Upper lobe of left lung (tissue), 4 donors: Measurements from ENCODE around the gene B3GNT5.

ENCODE experiments used
- EP300 ChIP-seq, 4 donors: sonication (generic); formaldehyde crosslinking; IDR thresholded peaks; one replicate each; pipeline ENCODE4 v1.5.1; 2017; ENCODE audit warnings: antibody characterized with exemption in 4 of 4, control low read depth in 2 of 4
- POLR2AphosphoS5 ChIP-seq, 2 donors: sonication (generic); formaldehyde crosslinking; IDR thresholded peaks; one replicate each; pipeline ENCODE4 v1.5.1; 2017; ENCODE audit warnings: antibody characterized with exemption in 2 of 2
- TF ChIP-seq, protein P1 (sequence below), 6 experiments: fragments of 450-650 bp in 4 of 6; fragments of 200-600 bp in 2 of 6; sonication (generic) in 2 of 6; IDR thresholded peaks; one replicate each; pipeline ENCODE4 v1.5.1; 2016 to 2019; ENCODE audit warnings: antibody characterized with exemption in 6 of 6

DNA sequence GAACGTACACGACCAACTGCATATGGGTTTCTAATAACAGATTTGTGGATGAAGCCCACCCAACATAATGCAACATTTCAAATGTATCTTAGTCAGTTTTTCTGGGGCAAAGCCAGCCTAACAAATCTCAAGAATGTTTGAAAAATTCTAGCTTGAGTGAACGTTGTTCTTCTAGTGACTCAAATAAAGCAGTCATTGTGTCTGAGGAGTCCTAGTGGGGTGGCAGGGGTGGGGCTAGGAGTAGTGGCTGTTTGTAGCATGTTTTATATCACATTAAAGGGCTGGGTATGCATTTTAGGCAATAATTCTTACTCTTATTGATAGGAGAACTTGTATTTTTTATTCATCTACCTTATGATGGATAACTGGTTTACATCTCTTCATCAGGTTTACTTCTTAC lies 6.0 kb downstream of the B3GNT5 start:
- no peak for TF ChIP-seq POLR2AphosphoS5 (IDR thresholded peaks at IDR 0.05)
- TF ChIP-seq, protein P1, sequence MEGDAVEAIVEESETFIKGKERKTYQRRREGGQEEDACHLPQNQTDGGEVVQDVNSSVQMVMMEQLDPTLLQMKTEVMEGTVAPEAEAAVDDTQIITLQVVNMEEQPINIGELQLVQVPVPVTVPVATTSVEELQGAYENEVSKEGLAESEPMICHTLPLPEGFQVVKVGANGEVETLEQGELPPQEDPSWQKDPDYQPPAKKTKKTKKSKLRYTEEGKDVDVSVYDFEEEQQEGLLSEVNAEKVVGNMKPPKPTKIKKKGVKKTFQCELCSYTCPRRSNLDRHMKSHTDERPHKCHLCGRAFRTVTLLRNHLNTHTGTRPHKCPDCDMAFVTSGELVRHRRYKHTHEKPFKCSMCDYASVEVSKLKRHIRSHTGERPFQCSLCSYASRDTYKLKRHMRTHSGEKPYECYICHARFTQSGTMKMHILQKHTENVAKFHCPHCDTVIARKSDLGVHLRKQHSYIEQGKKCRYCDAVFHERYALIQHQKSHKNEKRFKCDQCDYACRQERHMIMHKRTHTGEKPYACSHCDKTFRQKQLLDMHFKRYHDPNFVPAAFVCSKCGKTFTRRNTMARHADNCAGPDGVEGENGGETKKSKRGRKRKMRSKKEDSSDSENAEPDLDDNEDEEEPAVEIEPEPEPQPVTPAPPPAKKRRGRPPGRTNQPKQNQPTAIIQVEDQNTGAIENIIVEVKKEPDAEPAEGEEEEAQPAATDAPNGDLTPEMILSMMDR (IDR thresholded peaks at IDR 0.05): no peak
- no peak for TF ChIP-seq EP300 (IDR thresholded peaks at IDR 0.05)
